Pulmonary artery endothelial cell (primary cell): Measurements from ENCODE around the gene IL36RN. TPM values are rescaled to one million over a fixed set of nuclear protein-coding genes. Genes with fewer than 3 reads are reported as not detected.

Experiments used
- DNase-seq: peaks from one replicate; pipeline ENCODE4 v3.0.0-alpha.2; 2011; ENCODE audit warnings: low read depth, low spot score
- total RNA-seq: library from RNA; depleted of rRNA; stranded (reverse); fragments of >200 nt; gene quantifications from 2 replicates; pipeline ENCODE4 v1.2.3, GENCODE V29; 2014

The IL36RN gene
- not detected in 2 replicates for total RNA-seq

- DNase-seq = no peak
These were observed at the start of gene IL36RN for GRCh38 chr2:113058998-113059960. TSS of gene IL36RN (plus strand) at chr2:113059198. CDS start at chr2:113059439, 241 bp downstream.

DNA sequence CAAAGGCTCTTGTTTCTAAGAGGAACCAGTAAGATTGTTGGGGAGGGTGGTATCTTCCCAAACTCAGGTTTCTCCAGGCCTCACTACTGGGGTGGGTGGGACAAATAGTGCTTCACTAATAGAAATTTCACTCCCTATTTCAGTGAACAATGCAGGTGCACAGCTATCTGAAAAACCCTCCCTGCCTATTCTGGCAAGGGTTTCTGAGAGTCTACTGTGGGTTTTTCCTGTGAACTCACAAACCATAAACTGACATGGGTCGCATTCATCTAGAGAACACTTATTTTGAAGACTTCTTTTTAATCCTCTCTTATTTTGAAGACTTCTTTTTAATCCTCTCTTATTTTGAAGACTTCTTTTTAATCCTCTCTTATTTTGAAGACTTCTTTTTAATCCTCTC, 49.4 kb upstream of the IL36RN start:
- DNase-seq = no peak

- no peak for DNase-seq
These were observed 48.9 kb upstream of the IL36RN start for GRCh38 chr2:113010088-113010487.

DNA sequence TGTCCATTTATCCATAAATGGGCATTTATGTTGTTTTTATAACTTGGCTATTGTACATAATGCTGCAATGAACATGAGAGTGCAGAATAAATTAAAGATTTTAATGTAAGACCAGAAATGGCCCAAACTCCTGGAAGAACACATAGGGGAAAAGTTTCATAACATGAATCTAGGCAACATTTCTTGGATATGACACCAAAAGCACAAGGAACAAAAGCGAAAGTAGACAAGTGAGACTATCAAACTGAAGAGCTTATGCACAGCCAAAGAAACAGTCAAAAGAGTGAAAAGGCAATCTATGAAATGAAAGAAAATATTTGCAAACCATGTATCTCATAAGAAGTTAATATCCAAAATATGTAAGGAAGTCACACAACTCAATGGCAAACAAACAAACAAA, 47.9 kb upstream of the IL36RN start:
- DNase-seq = no peak

DNA sequence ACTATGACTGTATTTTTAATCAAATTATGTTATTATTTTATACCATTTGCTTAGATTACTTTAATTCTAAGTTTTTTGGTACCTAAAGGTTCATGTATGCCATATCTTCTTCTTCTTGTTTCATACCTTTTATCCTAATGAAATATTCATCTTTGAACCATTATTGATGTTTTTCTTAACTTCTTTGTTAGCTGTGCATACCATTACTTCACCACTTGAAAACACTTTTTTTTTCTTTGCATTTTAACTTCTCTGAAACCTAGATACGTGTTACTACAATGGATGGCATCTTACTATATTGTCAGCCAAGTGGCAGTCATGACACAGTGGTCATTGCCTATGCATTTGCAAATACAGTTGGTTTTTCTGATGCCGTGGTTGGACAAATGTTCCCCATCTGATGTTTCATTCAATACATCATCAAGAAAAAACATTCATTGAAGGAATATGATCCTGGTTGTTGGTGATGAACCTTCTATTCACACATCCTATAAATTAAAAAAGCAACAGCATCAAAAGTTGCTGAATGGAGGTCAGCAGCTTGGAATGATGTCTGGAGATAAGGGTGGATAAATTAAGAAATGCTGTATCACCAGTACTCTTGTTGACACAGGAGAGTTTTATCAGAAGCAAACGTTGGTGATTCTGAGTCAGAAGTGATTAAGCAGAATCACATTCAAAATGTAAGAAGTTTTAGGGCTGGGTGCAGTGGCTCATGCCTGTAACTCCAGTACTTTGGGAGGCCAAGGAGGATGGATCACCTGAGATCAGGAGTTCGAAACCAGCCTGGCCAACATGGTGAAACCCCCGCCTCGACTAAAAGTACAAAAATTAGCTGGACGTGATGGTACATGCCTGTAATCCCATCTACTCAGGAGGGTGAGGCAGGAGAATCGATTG, 46.3 kb upstream of the IL36RN start:
- no peak for DNase-seq

DNA sequence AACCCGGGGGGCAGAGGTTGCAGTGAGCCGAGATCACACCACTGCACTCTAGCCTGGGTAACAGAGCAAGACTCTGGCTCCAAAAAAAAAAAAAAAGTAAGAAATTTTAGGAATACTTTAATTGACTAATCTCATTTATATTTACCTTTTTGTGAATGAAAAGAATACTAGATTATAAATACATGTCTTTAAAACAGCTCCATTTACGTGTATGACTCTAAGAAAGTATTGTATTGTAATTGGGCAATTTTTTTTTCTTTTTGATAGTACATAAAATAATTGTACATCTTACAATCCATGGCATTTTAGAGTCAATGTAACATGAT, 45.7 kb upstream of the IL36RN start:
- no peak for DNase-seq

GRCh38 chr2:113014067-113014466, 44.9 kb upstream of the IL36RN start:
- no peak for DNase-seq

DNA sequence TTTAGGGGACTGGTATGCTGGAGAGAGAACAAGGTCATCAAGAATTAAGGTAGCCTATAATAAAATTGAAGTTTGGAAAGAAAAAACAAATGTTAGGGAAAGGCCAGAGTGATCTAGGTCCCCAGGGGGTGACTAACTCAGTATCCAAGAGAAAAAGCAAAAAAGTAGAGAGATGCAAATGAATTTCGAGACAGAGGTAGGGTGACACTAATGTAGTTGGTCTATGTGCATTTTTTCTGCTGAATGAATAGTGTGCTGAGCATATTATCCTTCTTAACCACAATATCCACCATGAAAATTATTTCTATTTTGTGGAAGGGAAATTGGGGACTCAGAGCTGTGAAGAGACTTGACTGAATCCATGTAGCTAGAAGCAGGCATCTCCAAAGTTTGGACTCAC, 44.0 kb upstream of the IL36RN start:
- DNase-seq = no peak

DNA sequence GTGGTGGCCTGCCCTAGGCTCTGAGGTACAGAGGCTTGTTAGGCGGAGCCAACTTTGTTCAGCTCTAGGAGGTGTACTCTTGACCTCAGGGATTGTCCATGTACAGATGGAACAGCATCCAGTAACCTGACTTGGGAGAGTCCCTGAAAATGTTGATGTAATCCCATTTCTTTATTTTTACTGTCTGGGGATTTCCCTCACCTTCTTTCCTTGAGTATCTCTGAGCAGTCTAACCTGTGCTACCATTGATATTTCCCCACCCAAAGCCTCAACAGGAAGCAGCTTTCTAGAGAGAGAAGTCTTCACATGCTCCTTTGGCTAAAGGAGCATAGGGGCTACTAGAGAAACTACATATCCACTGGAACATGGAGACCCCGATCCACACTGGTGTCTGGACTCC, 43.3 kb upstream of the IL36RN start:
- DNase-seq = no peak

DNA sequence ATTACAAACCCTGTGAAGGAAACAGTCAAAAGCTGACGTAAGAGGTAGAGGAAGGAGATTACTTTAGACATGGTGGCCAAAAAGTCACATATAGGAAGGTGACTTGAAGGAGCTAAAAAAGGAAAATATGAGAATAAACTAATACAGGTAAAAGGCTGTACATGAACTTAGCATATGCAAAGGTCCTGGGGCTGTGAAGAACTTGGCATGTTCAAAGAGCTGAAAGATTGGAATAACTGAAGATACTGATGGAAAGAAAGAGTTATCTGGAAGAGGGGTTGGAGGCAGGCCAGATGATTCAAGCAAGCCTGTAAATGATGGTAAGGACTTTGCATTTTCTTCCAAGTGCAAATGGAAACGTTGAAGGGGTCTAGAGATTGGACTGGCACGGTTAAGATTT, 40.5 kb upstream of the IL36RN start:
- no peak for DNase-seq

DNA sequence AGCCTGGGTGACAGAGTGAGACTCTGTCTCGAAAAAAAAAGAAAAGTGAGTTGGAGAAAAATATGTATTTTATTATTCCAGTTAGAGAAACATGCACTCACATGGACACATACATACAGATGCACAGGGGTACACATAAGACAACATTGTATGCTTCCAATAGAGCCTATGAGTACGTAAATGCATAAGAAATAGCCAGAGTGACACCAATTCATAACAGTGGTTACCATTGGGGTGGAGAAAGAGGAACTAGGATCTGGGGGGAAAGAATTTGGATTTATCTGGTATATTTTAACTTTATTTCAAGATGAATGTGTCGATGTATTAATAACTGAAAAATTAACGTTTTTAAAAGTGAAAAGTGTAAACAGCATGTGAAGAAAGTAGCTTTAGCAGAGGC, 37.7 kb upstream of the IL36RN start:
- DNase-seq = no peak

DNA sequence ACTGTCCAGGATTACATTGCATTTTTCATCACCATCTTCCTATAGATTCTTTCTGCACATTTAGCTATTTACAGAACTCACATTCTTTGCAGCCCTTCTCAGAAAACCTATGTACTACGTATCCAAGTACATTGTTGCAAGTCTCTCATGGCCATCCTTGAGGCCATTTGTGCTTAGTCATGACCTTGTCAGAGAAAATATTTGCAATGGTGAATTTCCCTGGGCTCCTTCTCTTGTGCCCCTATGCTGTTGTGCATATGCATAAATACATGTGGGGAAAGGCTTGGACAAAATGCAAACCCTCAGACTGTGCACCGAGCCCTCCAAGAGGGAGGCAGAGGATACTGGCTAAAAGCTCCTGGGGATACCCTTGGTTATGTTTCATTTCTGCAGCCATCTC, 34.2 kb upstream of the IL36RN start:
- no peak for DNase-seq

DNA sequence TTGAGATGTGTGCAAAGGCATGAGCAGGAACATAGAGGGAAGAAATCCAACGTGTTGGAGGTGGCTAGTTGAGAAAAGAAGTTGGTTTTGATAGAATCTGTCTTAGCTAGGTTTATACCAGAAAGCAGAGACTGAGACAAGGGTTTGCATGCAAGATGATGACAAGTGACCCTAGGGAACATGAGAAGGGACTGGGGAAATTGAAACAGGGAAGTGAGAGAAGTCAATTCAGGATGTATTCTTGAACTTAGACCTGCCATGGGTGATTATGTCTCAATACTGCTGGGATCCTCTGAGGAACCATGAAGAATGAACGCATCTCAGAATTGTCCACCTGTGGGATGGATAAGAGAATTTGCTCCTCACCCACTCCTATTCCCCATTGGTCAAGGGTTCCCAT, 33.3 kb upstream of the IL36RN start:
- no peak for DNase-seq

- DNase-seq = no peak
These were observed 31.3 kb upstream of the IL36RN start for GRCh38 chr2:113027691-113028090.

GRCh38 chr2:113028112-113028511, 30.9 kb upstream of the IL36RN start:
- no peak for DNase-seq

GRCh38 chr2:113032737-113033136, 26.3 kb upstream of the IL36RN start:
- no peak for DNase-seq

- DNase-seq = no peak
These were observed 25.0 kb upstream of the IL36RN start for GRCh38 chr2:113034016-113034415.

DNA sequence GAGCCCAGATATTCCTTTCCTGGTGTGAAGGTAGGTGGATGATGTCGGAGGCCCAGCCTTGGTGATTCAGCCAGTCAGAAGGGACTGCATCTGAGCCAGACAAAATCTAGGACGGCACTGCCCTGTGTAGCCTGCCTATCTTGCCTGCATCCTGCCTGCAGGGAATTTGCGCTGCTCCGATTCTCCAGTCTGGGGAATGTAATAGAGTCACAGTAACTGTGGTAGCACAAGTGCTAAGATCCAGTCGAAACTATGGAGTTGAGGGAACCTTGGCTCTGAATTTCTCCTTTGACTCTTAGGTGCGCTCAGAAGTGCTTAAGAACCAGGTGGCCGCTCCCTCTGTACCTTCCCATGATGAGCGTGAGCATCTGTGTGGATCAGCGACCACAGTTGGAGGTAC, 22.2 kb upstream of the IL36RN start:
- DNase-seq = no peak

GRCh38 chr2:113038291-113038690, 20.7 kb upstream of the IL36RN start:
- DNase-seq = no peak

GRCh38 chr2:113039158-113039557, 19.8 kb upstream of the IL36RN start:
- DNase-seq = no peak

- DNase-seq = no peak
These were observed 19.3 kb upstream of the IL36RN start for GRCh38 chr2:113039719-113040118.

GRCh38 chr2:113041871-113042270, 17.1 kb upstream of the IL36RN start:
- no peak for DNase-seq
